Fibroblast of villous mesenchyme (primary cell): ENCODE data around the gene IGFBP1. TPM values are rescaled to one million over a fixed set of nuclear protein-coding genes. Genes with fewer than 3 reads are reported as not detected.

Experiments
- DNase-seq: peaks from one replicate; pipeline ENCODE4 v3.0.0-alpha.2; 2010; ENCODE audit warnings: low read depth
- H3K4me3 ChIP-seq: 2 replicates; pipeline ENCODE4 v1.5.1; 2011; ENCODE audit warnings: low read depth, mild to moderate bottlenecking, low read length
- CTCF ChIP-seq: IDR thresholded peaks from 2 replicates; pipeline ENCODE4 v1.5.1; 2012; ENCODE audit warnings: low read depth, mild to moderate bottlenecking, low read length; ENCODE audit not compliant: insufficient read depth
- total RNA-seq: library from RNA; depleted of rRNA; stranded (reverse); fragments of >200 nt; gene quantifications from 2 replicates; pipeline ENCODE4 v1.2.3, GENCODE V29; 2012

IGFBP1 gene
- total RNA-seq, 1 donor = under 0.01 TPM

GRCh38 chr7:45897042-45897690, 8.9 kb downstream of the IGFBP1 start:
- H3K4me3 ChIP-seq = no peak overlapping the region
- no peak for TF ChIP-seq CTCF
- DNase-seq = peak; percentile 31

GRCh38 chr7:45898222-45898621, 9.9 kb downstream of the IGFBP1 start:
- no peak for DNase-seq
- no peak for TF ChIP-seq CTCF
- no peak overlapping the region for H3K4me3 ChIP-seq

GRCh38 chr7:45901566-45901965, 13.3 kb downstream of the IGFBP1 start:
- TF ChIP-seq CTCF = no peak
- no peak for DNase-seq
- no peak overlapping the region for H3K4me3 ChIP-seq

GRCh38 chr7:45902820-45903219, 14.5 kb downstream of the IGFBP1 start:
- no peak for DNase-seq
- no peak overlapping the region for H3K4me3 ChIP-seq
- peak; percentile 30 for TF ChIP-seq CTCF

- no peak for DNase-seq
- no peak overlapping the region for H3K4me3 ChIP-seq
- no peak for TF ChIP-seq CTCF
Observed at GRCh38 chr7:45909561-45909960, 21.3 kb downstream of the IGFBP1 start.

- no peak overlapping the region for H3K4me3 ChIP-seq
- no peak for TF ChIP-seq CTCF
- DNase-seq = peak; percentile 49
Observed at GRCh38 chr7:45910855-45911254, 22.6 kb downstream of the IGFBP1 start.

- no peak for TF ChIP-seq CTCF
- DNase-seq = peak; percentile 51
- no peak overlapping the region for H3K4me3 ChIP-seq
Observed at GRCh38 chr7:45911311-45911710, 23.0 kb downstream of the IGFBP1 start.
